NCI-H524 treated with DMSO at 0.1 percent for 48 hours (cell line): Measurements from ENCODE around the gene TXNDC17.
"Not testable (repeated sequence)": the region's sequence is repeated elsewhere in the genome, so short reads cannot be mapped to it uniquely, and the experiment has no call there.

Experiments
- DNase-seq: peaks from one replicate; lab custom pipeline; 2025; lab: John Stamatoyannopoulos, UW

The TXNDC17 gene

GRCh38 chr17:6637458-6637840, 3.4 kb upstream of the TXNDC17 start:
- no peak for DNase-seq

DNA sequence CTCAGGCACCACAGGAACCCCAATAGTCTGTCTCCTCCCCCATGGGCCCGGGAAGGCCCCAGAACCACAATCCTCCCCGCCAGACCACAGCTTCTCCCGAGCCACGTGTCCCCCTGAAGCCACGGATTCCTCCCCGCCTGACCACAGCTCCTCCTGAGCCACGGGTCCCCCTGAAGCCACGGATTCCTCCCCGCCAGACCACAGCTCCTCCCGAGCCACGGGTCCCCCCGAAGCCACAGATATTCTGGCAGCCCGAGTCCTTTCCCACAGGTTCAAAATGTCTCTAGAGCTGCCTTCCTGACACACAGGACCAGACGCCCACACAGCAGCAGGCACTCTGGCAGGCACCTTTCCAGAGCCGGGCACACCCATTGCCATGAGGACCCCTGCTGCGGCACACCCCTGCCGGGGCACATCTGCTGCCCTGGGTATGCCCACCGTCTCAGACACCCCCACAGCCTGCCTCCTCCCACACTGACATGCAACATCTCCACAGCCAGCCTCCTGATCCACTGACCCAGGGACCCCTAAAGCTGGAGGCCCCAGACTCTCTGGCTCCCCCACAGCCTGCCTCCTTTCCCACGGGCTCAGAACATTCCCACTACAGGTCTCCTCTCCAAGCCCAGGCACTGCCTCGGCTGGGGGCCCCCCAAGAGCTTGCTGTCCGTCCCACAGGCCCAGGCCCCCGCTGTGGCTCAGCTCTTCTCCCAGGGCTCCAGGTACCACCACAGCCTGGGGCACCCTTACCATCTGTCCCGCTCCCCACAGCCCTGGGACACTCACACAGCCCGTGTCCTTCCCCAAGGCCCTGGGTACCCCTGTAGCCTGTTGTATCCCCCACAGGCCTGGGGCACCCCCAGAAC, 2.6 kb upstream of the TXNDC17 start:
- DNase-seq, result no peak

GRCh38 chr17:6639014-6639585, 1.8 kb upstream of the TXNDC17 start:
- no peak for DNase-seq

DNA sequence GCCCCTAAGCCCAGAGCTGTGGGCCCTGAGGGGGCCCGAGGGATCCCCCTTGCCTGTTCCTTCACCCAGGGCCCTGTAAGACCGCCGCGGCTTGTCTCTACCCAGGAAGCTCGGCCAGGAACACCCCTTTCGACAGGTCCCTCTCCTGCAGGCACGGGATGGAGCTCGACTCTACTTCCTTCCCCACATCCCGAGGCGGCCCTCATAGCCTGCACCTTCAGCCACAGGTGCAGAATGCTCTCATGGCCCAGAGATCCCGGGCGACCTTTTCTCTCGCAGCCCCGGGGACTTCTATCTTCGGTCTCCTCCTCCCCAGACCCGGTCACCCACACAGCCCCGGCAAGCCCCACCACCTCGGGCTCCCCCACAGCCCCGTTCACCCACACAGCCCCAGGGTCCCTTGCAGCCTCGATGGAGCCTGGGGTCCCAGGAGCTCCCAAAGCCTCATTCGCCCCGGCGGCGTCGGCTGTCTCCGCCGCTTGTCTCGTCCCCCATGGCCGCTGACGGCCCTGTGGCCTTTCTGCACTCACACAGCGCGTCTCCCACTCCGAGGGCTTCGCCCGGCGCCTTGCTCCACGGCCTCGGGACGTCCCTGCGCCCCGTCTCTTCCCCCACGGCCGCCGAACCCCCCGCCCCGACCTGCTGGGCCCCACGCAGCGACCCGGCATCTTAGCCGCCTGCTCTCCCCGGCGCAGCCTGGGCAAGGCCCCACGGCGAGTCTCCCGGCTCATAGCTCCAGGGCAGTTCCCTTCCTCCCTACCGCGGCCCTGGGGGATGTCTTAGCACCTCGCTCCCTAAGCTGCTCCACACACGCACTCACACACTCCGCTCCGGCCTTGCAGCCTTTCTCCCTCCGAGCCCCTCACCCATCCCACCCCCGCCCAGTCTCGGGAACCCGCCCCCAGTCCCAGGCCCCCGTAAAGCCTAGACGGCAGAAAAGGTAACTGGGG, 999 bp upstream of the TXNDC17 start:
- no peak for DNase-seq

DNA sequence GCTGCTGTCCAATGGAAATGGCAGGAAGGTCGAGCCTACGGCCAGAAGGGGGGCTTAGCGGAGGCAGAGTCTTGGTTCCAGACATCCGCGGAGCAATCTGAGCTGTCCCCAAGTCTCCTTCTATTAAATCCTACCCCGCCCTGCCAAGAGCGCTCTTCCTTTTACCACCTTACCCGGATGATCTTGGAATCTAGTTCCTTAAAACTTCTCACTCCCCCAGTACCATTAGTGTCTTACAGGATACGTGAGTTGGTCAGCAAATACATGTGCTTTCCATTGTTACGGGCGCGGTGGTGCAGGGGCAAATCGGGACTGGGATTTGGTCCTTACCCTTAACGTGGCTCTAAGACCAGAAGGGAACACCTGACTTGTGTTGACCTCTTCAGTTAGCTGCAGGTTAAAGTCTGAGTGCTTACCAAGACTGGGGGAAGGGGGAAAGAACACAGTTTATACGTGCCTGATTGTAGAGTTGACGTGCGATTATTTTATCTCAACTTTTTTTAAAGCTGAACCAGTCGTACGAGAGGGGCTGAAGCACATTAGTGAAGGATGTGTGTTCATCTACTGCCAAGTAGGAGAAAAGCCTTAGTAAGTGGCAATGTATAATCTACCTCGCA, 495 bp downstream of the TXNDC17 start:
- DNase-seq, result peak; percentile 36

- no peak for DNase-seq
Observed at GRCh38 chr17:6642592-6642991, 1.7 kb downstream of the TXNDC17 start.

- DNase-seq, result no peak
Observed at GRCh38 chr17:6643451-6644125, 2.7 kb downstream of the TXNDC17 start.

GRCh38 chr17:6648181-6648580, 7.3 kb downstream of the TXNDC17 start:
- no peak for DNase-seq

GRCh38 chr17:6651354-6651918, 10.6 kb downstream of the TXNDC17 start, which contains the start of the genes C17orf100 and MED31:
Gene C17orf100, plus strand, starts transcription at chr17:6651762. Its CDS starts 152 bp downstream, at chr17:6651914.
Gene MED31, minus strand, starts transcription at chr17:6651605. Its CDS starts 77 bp downstream, at chr17:6651528.
- DNase-seq, result peak; percentile 72

DNA sequence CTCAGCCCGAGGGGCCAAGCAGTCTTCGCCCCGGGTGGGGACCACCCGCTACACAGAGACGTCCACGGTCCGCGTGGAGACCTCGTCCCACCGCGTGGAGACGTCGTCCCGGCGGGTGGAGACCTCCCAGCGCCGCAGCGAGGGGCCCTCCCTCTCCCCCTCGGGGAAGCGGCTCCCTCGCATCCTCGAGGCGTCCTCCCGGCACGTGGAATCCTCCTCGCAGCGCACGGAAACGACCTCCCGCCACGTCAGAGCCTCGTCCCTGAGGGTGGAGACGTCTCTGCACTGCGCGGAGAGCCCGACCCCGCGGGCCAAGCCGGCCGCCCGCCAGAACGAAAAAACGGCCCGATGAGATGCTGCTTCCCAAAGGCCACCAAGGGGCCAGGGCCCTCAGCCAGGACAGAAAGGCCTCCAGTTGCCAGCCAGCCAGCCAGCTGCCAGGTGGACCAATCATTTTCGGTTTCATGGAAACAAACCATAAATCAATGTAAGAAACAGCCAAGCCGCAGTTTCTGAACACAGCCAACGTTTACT, 11.1 kb downstream of the TXNDC17 start:
- DNase-seq, result no peak

- no peak for DNase-seq
Observed at GRCh38 chr17:6654841-6655731, 14.2 kb downstream of the TXNDC17 start.

DNA sequence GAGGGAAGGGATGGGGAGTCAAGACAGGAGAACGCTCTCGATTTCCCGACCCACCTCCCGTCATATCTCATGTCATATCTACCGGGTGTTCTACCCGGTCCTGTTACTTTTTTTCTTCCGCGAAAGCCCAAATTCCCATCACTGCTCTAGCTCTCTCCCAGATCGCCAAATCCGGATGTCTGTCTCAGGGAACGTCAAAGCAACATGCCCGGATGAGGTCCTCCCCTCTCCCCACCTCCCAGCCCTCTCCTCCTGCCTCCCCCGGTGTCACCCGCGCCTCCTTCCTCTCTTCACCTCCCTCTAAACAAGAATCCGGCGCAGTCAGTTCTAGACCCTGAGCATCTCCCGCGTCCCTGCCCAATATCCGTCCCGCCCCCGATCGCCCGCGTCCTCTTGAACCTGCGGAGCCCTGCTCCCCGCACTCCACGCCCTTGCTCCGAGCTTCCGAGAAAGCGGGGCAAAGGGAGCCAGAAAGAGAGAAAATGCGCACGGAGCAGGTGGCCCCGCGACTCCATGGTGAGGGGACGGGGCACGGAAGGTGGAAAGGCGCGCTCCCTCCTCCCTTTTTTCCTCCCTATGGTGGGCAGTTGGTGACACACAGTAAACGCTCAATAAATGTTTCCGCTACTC, 15.0 kb downstream of the TXNDC17 start:
- not testable (repeated sequence) for DNase-seq

GRCh38 chr17:6656797-6657632, 16.2 kb downstream of the TXNDC17 start:
- DNase-seq, result not testable (repeated sequence)

DNA sequence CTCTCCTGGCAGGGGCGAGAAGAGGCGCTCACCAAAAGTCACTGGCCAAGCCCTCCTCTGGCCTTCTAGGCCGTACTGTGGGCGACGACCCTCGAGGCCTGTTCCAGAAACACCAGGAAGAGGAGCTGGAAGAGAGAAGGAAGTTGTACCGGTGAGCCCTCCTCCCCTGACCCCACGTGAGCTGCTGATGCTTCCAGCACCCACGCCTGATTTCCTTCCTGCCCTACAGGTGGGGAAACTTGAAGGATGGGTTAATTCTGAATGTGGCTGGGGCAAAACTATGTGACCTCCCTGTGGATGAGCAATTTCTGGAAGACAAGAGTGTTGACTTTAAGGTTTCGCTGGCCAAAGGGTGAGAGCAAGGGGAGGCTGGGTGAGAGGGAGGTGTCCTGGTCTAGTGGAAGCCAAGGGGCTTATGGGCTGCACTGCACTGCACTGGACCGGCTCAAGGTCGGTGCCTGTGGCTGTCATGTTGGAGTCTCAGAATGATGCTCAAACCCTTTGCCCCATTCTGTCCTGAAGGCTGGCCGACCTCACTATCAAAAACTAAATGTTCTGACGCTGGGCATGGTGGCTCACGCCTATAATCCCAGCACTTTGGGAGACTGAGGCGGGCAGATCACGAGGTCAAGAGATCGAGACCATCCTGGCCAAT, 16.9 kb downstream of the TXNDC17 start:
- DNase-seq, result no peak

- not testable (repeated sequence) for DNase-seq
Observed at GRCh38 chr17:6658411-6658810, 17.6 kb downstream of the TXNDC17 start.

- DNase-seq, result no peak
Observed at GRCh38 chr17:6660101-6660500, 19.2 kb downstream of the TXNDC17 start.

GRCh38 chr17:6660805-6661463, 20.1 kb downstream of the TXNDC17 start:
- DNase-seq, result no peak
